Smooth muscle cell (in vitro differentiated cells): ENCODE measurements around the gene FAM107B. TPM values are rescaled to one million over a fixed set of nuclear protein-coding genes. Genes with fewer than 3 reads are reported as not detected.

Source experiments
- DNase-seq: peaks from one replicate; lab custom pipeline; 2025; ENCODE audit not compliant: unreplicated experiment; lab: John Stamatoyannopoulos, UW
- H2AFZ ChIP-seq: fragments of 200-600 bp; sonication (generic); 2 replicates; pipeline ENCODE4 v1.6.0; 2016; ENCODE audit warnings: antibody characterized with exemption, low read depth, mild to moderate bottlenecking
- H3F3A ChIP-seq: fragments of 200-600 bp; sonication (generic); 2 replicates; pipeline ENCODE4 v1.6.0; 2017; ENCODE audit warnings: antibody characterized with exemption, low read depth
- H3K27ac ChIP-seq: fragments of 200-600 bp; sonication (generic); 2 replicates; pipeline ENCODE4 v1.5.1; 2016; ENCODE audit warnings: low read depth, mild to moderate bottlenecking
- H3K27me3 ChIP-seq: fragments of 200-600 bp; sonication (generic); 2 replicates; pipeline ENCODE4 v1.6.1; 2016; ENCODE audit warnings: low read depth, mild to moderate bottlenecking
- H3K36me3 ChIP-seq: fragments of 200-600 bp; sonication (generic); 2 replicates; pipeline ENCODE4 v1.5.1; 2016; ENCODE audit warnings: low read depth
- H3K4me1 ChIP-seq: fragments of 200-600 bp; sonication (generic); 2 replicates; pipeline ENCODE4 v1.5.1; 2016; ENCODE audit warnings: low read depth
- H3K4me2 ChIP-seq: fragments of 200-600 bp; sonication (generic); 2 replicates; pipeline ENCODE4 v1.6.0; 2016; ENCODE audit warnings: mild to moderate bottlenecking
- H3K4me3 ChIP-seq: fragments of 200-600 bp; sonication (generic); 2 replicates; pipeline ENCODE4 v1.5.1; 2016; ENCODE audit warnings: mild to moderate bottlenecking
- H3K79me2 ChIP-seq: fragments of 200-600 bp; sonication (generic); 2 replicates; pipeline ENCODE4 v1.6.0; 2016; ENCODE audit warnings: low read depth, mild to moderate bottlenecking
- H3K9ac ChIP-seq: fragments of 200-600 bp; sonication (generic); 2 replicates; pipeline ENCODE4 v1.6.0; 2016; ENCODE audit warnings: low read depth
- H3K9me3 ChIP-seq: fragments of 200-600 bp; sonication (generic); replicated peaks from 2 replicates; pipeline ENCODE4 v1.5.1; 2016; ENCODE audit warnings: low read depth
- H4K20me1 ChIP-seq: fragments of 200-600 bp; sonication (generic); 2 replicates; pipeline ENCODE4 v1.6.0; 2016; ENCODE audit warnings: low read depth
- WGBS: methylation state at CpG from one replicate; pipeline ENCODE4 v1.1.7; 2016; ENCODE audit warnings: low lambda C conversion rate; 5-methylcytosine and 5-hydroxymethylcytosine counted together
- polyA plus RNA-seq: library from polyadenylated mRNA; unstranded; fragments of >200 nt; fragmentation: Nextera tagmentation; extraction: Ambion mirVana; gene quantifications from 2 replicates; pipeline ENCODE4 v1.2.1, GENCODE V29; 2016
- small RNA-seq: library from RNA; depleted of rRNA; stranded (forward); fragments of <200 nt; gene quantifications from one replicate; pipeline ENCODE3, GENCODE V24; 2014
- total RNA-seq: library from RNA; depleted of rRNA; stranded (reverse); fragments of >200 nt; gene quantifications from 2 replicates; pipeline ENCODE4 v1.2.3, GENCODE V29; 2014
- TF ChIP-seq, protein P1 (sequence below): fragments of 200-600 bp; sonication (generic); IDR thresholded peaks from 2 replicates; pipeline ENCODE4 v1.5.1; 2017; ENCODE audit warnings: borderline replicate concordance, mild to moderate bottlenecking, antibody characterized with exemption; ENCODE audit not compliant: insufficient read depth, poor library complexity, severe bottlenecking

The FAM107B gene
- total and polyA plus RNA-seq, 2 experiments from 2014 or later, result 8.7 to 9.0 TPM

GRCh38 chr10:14470920-14471319, 303.8 kb downstream of the FAM107B start:
- Histone ChIP-seq H3K27ac (no peak overlapping the region), H4K20me1 (no peaks in the 10 kb centered on the region), H2AFZ (no peak overlapping the region), H3K4me2 (no peak overlapping the region), H3K36me3 (no peaks in the 10 kb centered on the region), H3F3A (no peaks in the 10 kb centered on the region), H3K27me3 (peaks cover 4% of the 10 kb centered on the region), H3K79me2 (no peaks in the 10 kb centered on the region), H3K9me3 (no peaks in the 10 kb centered on the region), H3K4me3 (no peak overlapping the region), H3K4me1 (no peaks in the 10 kb centered on the region), H3K9ac (no peak overlapping the region)
- TF ChIP-seq, protein P1, sequence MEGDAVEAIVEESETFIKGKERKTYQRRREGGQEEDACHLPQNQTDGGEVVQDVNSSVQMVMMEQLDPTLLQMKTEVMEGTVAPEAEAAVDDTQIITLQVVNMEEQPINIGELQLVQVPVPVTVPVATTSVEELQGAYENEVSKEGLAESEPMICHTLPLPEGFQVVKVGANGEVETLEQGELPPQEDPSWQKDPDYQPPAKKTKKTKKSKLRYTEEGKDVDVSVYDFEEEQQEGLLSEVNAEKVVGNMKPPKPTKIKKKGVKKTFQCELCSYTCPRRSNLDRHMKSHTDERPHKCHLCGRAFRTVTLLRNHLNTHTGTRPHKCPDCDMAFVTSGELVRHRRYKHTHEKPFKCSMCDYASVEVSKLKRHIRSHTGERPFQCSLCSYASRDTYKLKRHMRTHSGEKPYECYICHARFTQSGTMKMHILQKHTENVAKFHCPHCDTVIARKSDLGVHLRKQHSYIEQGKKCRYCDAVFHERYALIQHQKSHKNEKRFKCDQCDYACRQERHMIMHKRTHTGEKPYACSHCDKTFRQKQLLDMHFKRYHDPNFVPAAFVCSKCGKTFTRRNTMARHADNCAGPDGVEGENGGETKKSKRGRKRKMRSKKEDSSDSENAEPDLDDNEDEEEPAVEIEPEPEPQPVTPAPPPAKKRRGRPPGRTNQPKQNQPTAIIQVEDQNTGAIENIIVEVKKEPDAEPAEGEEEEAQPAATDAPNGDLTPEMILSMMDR, result no peak
- DNase-seq, result no peak
- 98% methylated on average over 6 of the region's 6 CpGs for WGBS

GRCh38 chr10:14468726-14469125, 306.0 kb downstream of the FAM107B start:
- peaks cover 4% of the 10 kb centered on the region for H3K27me3 ChIP-seq

More at GRCh38 chr10:14468726-14469125, 306.0 kb downstream of the FAM107B start:
- no peak overlapping the region for H3K4me2 ChIP-seq
- TF ChIP-seq, protein P1, result no peak
- H3F3A ChIP-seq, result no peaks in the 10 kb centered on the region
- H4K20me1 ChIP-seq, result no peaks in the 10 kb centered on the region
- H3K4me3 ChIP-seq, result no peak overlapping the region
- WGBS, result 94% methylated on average over 3 of the region's 3 CpGs
- no peak overlapping the region for H3K9ac ChIP-seq
- no peak for DNase-seq
- no peaks in the 10 kb centered on the region for H3K79me2 ChIP-seq
- H3K36me3 ChIP-seq, result no peaks in the 10 kb centered on the region
- H3K27ac ChIP-seq, result no peak overlapping the region
- H3K4me1 ChIP-seq, result no peaks in the 10 kb centered on the region
- no peaks in the 10 kb centered on the region for H3K9me3 ChIP-seq
- no peak overlapping the region for H2AFZ ChIP-seq

Small RNA genes lying within 50 kb of the gene (small RNA-seq; reads per million reads assigned to genes)
- not detected for gene RNA5SP302

Other genes with a start within 250 kb of the FAM107B start
- 0.58 and 4.1 TPM in 2 replicates for gene CDNF, start 63.1 kb upstream of the FAM107B start, total RNA-seq
- gene CDNF, start 63.1 kb upstream of the FAM107B start, polyA plus RNA-seq, result 0.63 and 1.5 TPM in 2 replicates
- 15.6 and 18.6 TPM in 2 replicates for gene HSPA14, start 63.4 kb upstream of the FAM107B start, total RNA-seq
- gene HSPA14, start 63.4 kb upstream of the FAM107B start, polyA plus RNA-seq, result 9.9 and 10.9 TPM in 2 replicates
- 14.0 and 14.9 TPM in 2 replicates for gene MSANTD7, start 63.4 kb upstream of the FAM107B start, total RNA-seq
- gene MSANTD7, start 63.4 kb upstream of the FAM107B start, polyA plus RNA-seq, result 6.2 and 6.4 TPM in 2 replicates
- 11.0 and 14.3 TPM in 2 replicates for gene SUV39H2, start 104.0 kb upstream of the FAM107B start, total RNA-seq
- gene SUV39H2, start 104.0 kb upstream of the FAM107B start, polyA plus RNA-seq, result 5.1 and 7.2 TPM in 2 replicates
- gene DCLRE1C, start 179.2 kb upstream of the FAM107B start, total RNA-seq, result 7.0 and 7.6 TPM in 2 replicates
- 6.9 and 7.0 TPM in 2 replicates for gene DCLRE1C, start 179.2 kb upstream of the FAM107B start, polyA plus RNA-seq
- gene MEIG1, start 184.5 kb upstream of the FAM107B start, total RNA-seq, result not detected in 2 replicates
- 1.8 TPM in 1 of 2 replicates, not detected in the other for gene MEIG1, start 184.5 kb upstream of the FAM107B start, polyA plus RNA-seq